T-cell (primary cell): ENCODE results near the gene TBC1D12. TPM values are rescaled to one million over a fixed set of nuclear protein-coding genes. Genes with fewer than 3 reads are reported as not detected.
"Not testable (repeated sequence)": the region's sequence is repeated elsewhere in the genome, so short reads cannot be mapped to it uniquely, and the experiment has no call there.

ENCODE experiments used
- ATAC-seq, 4 experiments: fragments of 200-7000 bp in 3 of 4; fragments of 150-1000 bp in 1 of 4; cut with Tn5 transposase; replicated peaks in 1 of 4; 1 replicate in 3 of 4; 2 replicates in 1 of 4; pipeline ENCODE4 v1.10.0; 2021; ENCODE audit warnings: moderate library complexity in 3 of 4, mild to moderate bottlenecking in 2 of 4, moderate number of reproducible peaks in 1 of 4
- CTCF ChIA-PET, 2 donors: fragments of 300-600 bp; sonication (Branson Sonifier 250); formaldehyde crosslinking; loops; one replicate each; lab custom pipeline; 2022; ENCODE audit warnings: antibody characterized with exemption in 2 of 2; lab: Charles Lee
- POLR2A ChIA-PET, 2 donors: fragments of 300-600 bp; sonication (Branson Sonifier 250); formaldehyde crosslinking; loops; one replicate each; lab custom pipeline; 2022; ENCODE audit warnings: antibody characterized with exemption in 2 of 2; lab: Charles Lee
- DNase-seq, 35 experiments: peaks; one replicate each; pipeline versions ENCODE4 v3.0.0 to v3.0.0-alpha.2; 2013 to 2023
- H3K27ac ChIP-seq: one replicate; pipeline ENCODE4 v1.5.1; 2013; ENCODE audit warnings: low read length
- H3K27me3 ChIP-seq, 2 experiments: replicated peaks in 1 of 2; 1 replicate in 1 of 2; 2 replicates in 1 of 2; pipeline versions ENCODE4 v1.6.1 to v1.7.0; 2013; ENCODE audit warnings: low read length in 1 of 2, mixed read lengths in 1 of 2; ENCODE audit not compliant: control insufficient read depth in 2 of 2, insufficient read depth in 2 of 2; ENCODE audit errors: extremely low read depth in 1 of 2
- H3K36me3 ChIP-seq, 2 donors: 1 replicate in 1 of 2; 2 replicates in 1 of 2; pipeline versions ENCODE4 v1.6.1 to v1.7.0; 2013; ENCODE audit warnings: low read length in 1 of 2; ENCODE audit not compliant: control insufficient read depth in 2 of 2, insufficient read depth in 1 of 2; ENCODE audit errors: extremely low read depth in 1 of 2
- H3K4me1 ChIP-seq, 2 experiments: 1 replicate in 1 of 2; 2 replicates in 1 of 2; pipeline versions ENCODE4 v1.6.1 to v1.7.0; 2013; ENCODE audit warnings: low read length in 2 of 2, mixed read lengths in 1 of 2; ENCODE audit not compliant: insufficient read depth in 2 of 2, control insufficient read depth in 1 of 2; ENCODE audit errors: extremely low read depth in 1 of 2
- H3K4me3 ChIP-seq, 2 donors: 1 replicate in 1 of 2; 2 replicates in 1 of 2; pipeline versions ENCODE4 v1.5.1 to v1.7.0; 2013; ENCODE audit warnings: mild to moderate bottlenecking in 2 of 2, low read length in 1 of 2, moderate library complexity in 1 of 2; ENCODE audit not compliant: control insufficient read depth in 1 of 2; ENCODE audit errors: extremely low read depth in 1 of 2
- H3K9me3 ChIP-seq: 2 replicates; pipeline ENCODE4 v1.7.0; 2013
- H3K27ac Mint-ChIP-seq, 2 donors: one replicate each; pipeline ENCODE4 v1.8.0; 2020 to 2021; ENCODE audit warnings: mild to moderate bottlenecking in 2 of 2, mixed read lengths in 2 of 2
- H3K27me3 Mint-ChIP-seq, 2 donors: one replicate each; pipeline ENCODE4 v1.8.0; 2021 to 2022; ENCODE audit warnings: mixed read lengths in 2 of 2
- H3K36me3 Mint-ChIP-seq: one replicate; pipeline ENCODE4 v1.8.0; 2021; ENCODE audit warnings: mixed read lengths
- H3K4me1 Mint-ChIP-seq, 3 donors: one replicate each; pipeline ENCODE4 v1.8.0; 2020 to 2022; ENCODE audit warnings: mixed read lengths in 3 of 3, mild to moderate bottlenecking in 1 of 3
- H3K4me3 Mint-ChIP-seq, 3 donors: one replicate each; pipeline ENCODE4 v1.8.0; 2020 to 2022; ENCODE audit warnings: mild to moderate bottlenecking in 3 of 3, mixed read lengths in 3 of 3, moderate library complexity in 3 of 3
- H3K9me3 Mint-ChIP-seq, 3 donors: one replicate each; pipeline ENCODE4 v1.8.0; 2020 to 2022; ENCODE audit warnings: mixed read lengths in 3 of 3
- WGBS: methylation state at CpG from one replicate; pipeline ENCODE4 v1.1.5; 2013; ENCODE audit warnings: missing lambda C conversion rate; ENCODE audit not compliant: insufficient coverage; 5-methylcytosine and 5-hydroxymethylcytosine counted together
- total RNA-seq, 35 experiments: library from RNA in 6 of 35; stranded (reverse) in 6 of 35; fragments of 120-200 nt in 1 of 35; gene quantifications; one replicate each; pipeline versions ENCODE4 v1.2.1 to v1.2.4 and lab custom pipeline; 2013 to 2026

The TBC1D12 gene
- total RNA-seq, 5 donors from 2014 or later (not counting 1 experiment from before 2014, with no cell fraction given), result 0.16 to 0.53 (median 0.27) TPM; not detected in 1

- no peaks in the 10 kb centered on the region for H3K36me3 ChIP-seq
- H3K4me3 ChIP-seq, result no peak overlapping the region
- DNase-seq, result no peak
- H3K27me3 ChIP-seq, result peaks cover 2 to 13% of the 10 kb centered on the region in 2 experiments
- H3K27ac ChIP-seq, result no peak overlapping the region
- Mint-ChIP-seq H3K27me3 (peaks cover 29 to 32% of the 10 kb centered on the region in 2 donors), H3K4me3 (no peak overlapping the region), H3K27ac (no peak overlapping the region), H3K4me1 (no peaks in the 10 kb centered on the region), H3K36me3 (no peaks in the 10 kb centered on the region), H3K9me3 (no peaks in the 10 kb centered on the region)
- POLR2A ChIA-PET, result no interaction called here
- no peaks in the 10 kb centered on the region for H3K9me3 ChIP-seq
- no peaks in the 10 kb centered on the region for H3K4me1 ChIP-seq
- no CpG with 5 or more reads among the region's 2 CpGs for WGBS
- ATAC-seq, result no peak
- CTCF ChIA-PET, result no interaction called here
These were observed 25.5 kb upstream of the TBC1D12 start for GRCh38 chr10:94376865-94377264.

GRCh38 chr10:94383530-94383929, 18.8 kb upstream of the TBC1D12 start:
- no peaks in the 10 kb centered on the region for H3K9me3 ChIP-seq
- WGBS, result no CpG with 5 or more reads among the region's 2 CpGs
- H3K4me1 Mint-ChIP-seq, result no peaks in the 10 kb centered on the region
- no peaks in the 10 kb centered on the region for H3K36me3 Mint-ChIP-seq
- H3K27ac Mint-ChIP-seq, result no peak overlapping the region
- ChIA-PET CTCF (interaction anchor here in 1 of 2 donors (0.7 kb wide), 2 partner anchors 11 to 60 kb away, joined by 4 to 5 read pairs; no protein-coding TSS in a partner anchor), POLR2A (no interaction called here)
- H3K27me3 Mint-ChIP-seq, result peaks cover 6 to 8% of the 10 kb centered on the region in 2 donors
- DNase-seq (no peak), ATAC-seq (no peak)
- no peaks in the 10 kb centered on the region for H3K4me1 ChIP-seq
- H3K4me3 Mint-ChIP-seq, result no peak overlapping the region
- no peaks in the 10 kb centered on the region for H3K36me3 ChIP-seq
- H3K9me3 Mint-ChIP-seq, result no peaks in the 10 kb centered on the region
- no peak overlapping the region for H3K27ac ChIP-seq
- H3K27me3 ChIP-seq, result peaks cover 0 to 3% of the 10 kb centered on the region in 2 experiments
- no peak overlapping the region for H3K4me3 ChIP-seq

- H3K9me3 ChIP-seq, CTCF ChIA-PET, H3K4me3 ChIP-seq, H3K27ac ChIP-seq, H3K4me1 Mint-ChIP-seq, DNase-seq, H3K27ac Mint-ChIP-seq, POLR2A ChIA-PET, H3K9me3 Mint-ChIP-seq, H3K27me3 ChIP-seq, H3K4me3 Mint-ChIP-seq, H3K4me1 ChIP-seq, H3K27me3 Mint-ChIP-seq, H3K36me3 Mint-ChIP-seq, H3K36me3 ChIP-seq, ATAC-seq: not testable (repeated sequence)
- no CpG with 5 or more reads among the region's 3 CpGs for WGBS
These were observed 16.6 kb upstream of the TBC1D12 start for GRCh38 chr10:94385733-94386132.

- peaks cover 4 to 14% of the 10 kb centered on the region in 2 donors for H3K27me3 Mint-ChIP-seq
- POLR2A ChIA-PET, DNase-seq, H3K4me3 Mint-ChIP-seq, H3K36me3 Mint-ChIP-seq, H3K9me3 Mint-ChIP-seq, H3K27ac ChIP-seq, H3K36me3 ChIP-seq, H3K9me3 ChIP-seq, H3K4me1 ChIP-seq, H3K27ac Mint-ChIP-seq, ATAC-seq, H3K4me3 ChIP-seq, H3K4me1 Mint-ChIP-seq: not testable (repeated sequence)
- peaks cover 0 to 11% of the 10 kb centered on the region in 2 experiments for H3K27me3 ChIP-seq
- no CpG with 5 or more reads among the region's 9 CpGs for WGBS
- CTCF ChIA-PET, result interaction anchor here in 1 of 2 donors (0.7 kb wide), 1 partner anchor 9 kb away, joined by 3 read pairs; no protein-coding TSS in a partner anchor
These were observed 10.2 kb upstream of the TBC1D12 start for GRCh38 chr10:94392117-94392516.

- DNase-seq (no peak), ATAC-seq (no peak)
- Mint-ChIP-seq H3K9me3 (peaks cover 0 to 4% (median 0%) of the 10 kb centered on the region in 3 donors), H3K27ac (no peak overlapping the region), H3K36me3 (no peaks in the 10 kb centered on the region), H3K4me3 (no peak overlapping the region), H3K27me3 (peaks cover 32 to 40% of the 10 kb centered on the region in 2 donors), H3K4me1 (peaks cover 0 to 4% (median 3%) of the 10 kb centered on the region in 3 donors)
- ChIA-PET CTCF (no interaction called here), POLR2A (no interaction called here)
- no peaks in the 10 kb centered on the region for H3K36me3 ChIP-seq
- H3K27ac ChIP-seq, result no peak overlapping the region
- no peaks in the 10 kb centered on the region for H3K9me3 ChIP-seq
- peaks cover 2 to 20% of the 10 kb centered on the region in 2 experiments for H3K27me3 ChIP-seq
- peaks cover 0 to 7% of the 10 kb centered on the region in 2 experiments for H3K4me1 ChIP-seq
- 67% methylated on average over 4 of the region's 12 CpGs for WGBS
- H3K4me3 ChIP-seq, result no peak overlapping the region
These were observed 4.6 kb upstream of the TBC1D12 start for GRCh38 chr10:94397549-94398370.

- peaks cover 0 to 4% (median 0%) of the 10 kb centered on the region in 3 donors for H3K9me3 Mint-ChIP-seq
- WGBS, result 100% methylated on average over 3 of the region's 6 CpGs
These were observed 3.6 kb upstream of the TBC1D12 start for GRCh38 chr10:94398762-94399161.

More at GRCh38 chr10:94398762-94399161, 3.6 kb upstream of the TBC1D12 start:
- Mint-ChIP-seq H3K27ac (no peak overlapping the region), H3K4me3 (no peak overlapping the region), H3K36me3 (no peaks in the 10 kb centered on the region), H3K27me3 (peaks cover 36 to 43% of the 10 kb centered on the region in 2 donors), H3K4me1 (peaks cover 2 to 7% (median 6%) of the 10 kb centered on the region in 3 donors)
- no peak overlapping the region for H3K4me3 ChIP-seq
- H3K27ac ChIP-seq, result no peak overlapping the region
- peaks cover 0 to 10% of the 10 kb centered on the region in 2 experiments for H3K4me1 ChIP-seq
- H3K36me3 ChIP-seq, result no peaks in the 10 kb centered on the region
- peaks cover 2 to 28% of the 10 kb centered on the region in 2 experiments for H3K27me3 ChIP-seq
- POLR2A ChIA-PET, result no interaction called here
- DNase-seq (no peak), ATAC-seq (no peak)
- H3K9me3 ChIP-seq, result no peaks in the 10 kb centered on the region
- CTCF ChIA-PET, result interaction anchor here in 1 of 2 donors (0.6 kb wide), 1 partner anchor 15 kb away, joined by 3 read pairs; no protein-coding TSS in a partner anchor
